HG02678 (cell line): ENCODE results near the gene DPP10.

ENCODE experiments used
- ATAC-seq: cut with Tn5 transposase; IDR thresholded peaks from one replicate; pipeline ENCODE4 v1.9.1; 2021; ENCODE audit warnings: mild to moderate bottlenecking, moderate library complexity; ENCODE audit not compliant: unreplicated experiment

DPP10 gene

GRCh38 chr2:115635430-115635829 is 1193.0 kb downstream of the DPP10 start:
- no peak for ATAC-seq

GRCh38 chr2:115649731-115650130 is 1207.3 kb downstream of the DPP10 start:
- no peak for ATAC-seq

GRCh38 chr2:115650827-115651226 is 1208.4 kb downstream of the DPP10 start:
- ATAC-seq, result no peak

GRCh38 chr2:115652652-115653051 is 1210.2 kb downstream of the DPP10 start:
- no peak for ATAC-seq

GRCh38 chr2:115654362-115654761 is 1211.9 kb downstream of the DPP10 start:
- no peak for ATAC-seq

GRCh38 chr2:115678129-115678528 is 1235.7 kb downstream of the DPP10 start:
- no peak for ATAC-seq

- ATAC-seq, result no peak
These were observed 1241.9 kb downstream of the DPP10 start for GRCh38 chr2:115684345-115684744.

- ATAC-seq, result no peak
These were observed 1249.0 kb downstream of the DPP10 start for GRCh38 chr2:115691409-115691808.

- no peak for ATAC-seq
These were observed 1252.2 kb downstream of the DPP10 start for GRCh38 chr2:115694651-115695050.

- ATAC-seq, result no peak
These were observed 1290.8 kb downstream of the DPP10 start for GRCh38 chr2:115733190-115733775.

- no peak for ATAC-seq
These were observed 1295.7 kb downstream of the DPP10 start for GRCh38 chr2:115738111-115738510.

- ATAC-seq, result no peak
These were observed 1297.1 kb downstream of the DPP10 start for GRCh38 chr2:115739574-115739973.

- no peak for ATAC-seq
These were observed 1303.7 kb downstream of the DPP10 start for GRCh38 chr2:115746151-115746550.

GRCh38 chr2:115757286-115757685 is 1314.8 kb downstream of the DPP10 start:
- ATAC-seq, result no peak

GRCh38 chr2:115763601-115764000 is 1321.2 kb downstream of the DPP10 start:
- ATAC-seq, result no peak

GRCh38 chr2:115771516-115771915 is 1329.1 kb downstream of the DPP10 start:
- no peak for ATAC-seq

- ATAC-seq, result no peak
These were observed 1331.9 kb downstream of the DPP10 start for GRCh38 chr2:115774361-115774760.

GRCh38 chr2:115779085-115779632 is 1336.7 kb downstream of the DPP10 start:
- ATAC-seq, result no peak

GRCh38 chr2:115782286-115782685 is 1339.8 kb downstream of the DPP10 start:
- ATAC-seq, result no peak

- no peak for ATAC-seq
These were observed 1353.6 kb downstream of the DPP10 start for GRCh38 chr2:115796078-115796477.

GRCh38 chr2:115807276-115807675 is 1364.8 kb downstream of the DPP10 start:
- ATAC-seq, result no peak

- ATAC-seq, result no peak
These were observed 1383.5 kb downstream of the DPP10 start for GRCh38 chr2:115825912-115826311.

GRCh38 chr2:115833196-115833595 is 1390.8 kb downstream of the DPP10 start:
- no peak for ATAC-seq
